BLaER1 treated with 17β-estradiol and CSF1 and Interleukin-3, amounts not matched to agents 10 nM and 100 nM (cell line): Measurements from ENCODE around the gene ANKRD11.

ENCODE experiments used
- H3K27ac ChIP-seq, 11 experiments: shearing (Covaris generic); formaldehyde crosslinking; 2 replicates each; pipeline ENCODE4 v1.8.1; 2022
- H3K27me3 ChIP-seq, 11 experiments: shearing (Covaris generic); formaldehyde crosslinking; 2 replicates each; pipeline ENCODE4 v1.8.1; 2022
- H3K36me3 ChIP-seq, 11 experiments: shearing (Covaris generic); formaldehyde crosslinking; 2 replicates each; pipeline ENCODE4 v1.8.1; 2022
- H3K4me1 ChIP-seq, 10 experiments: shearing (Covaris generic); formaldehyde crosslinking; 2 replicates each; pipeline ENCODE4 v1.8.1; 2022
- H3K4me2 ChIP-seq, 11 experiments: shearing (Covaris generic); formaldehyde crosslinking; 2 replicates each; pipeline ENCODE4 v1.8.1; 2022
- H3K4me3 ChIP-seq, 10 experiments: shearing (Covaris generic); formaldehyde crosslinking; 2 replicates each; pipeline ENCODE4 v1.8.1; 2022
- H3K9ac ChIP-seq, 11 experiments: shearing (Covaris generic); formaldehyde crosslinking; 2 replicates each; pipeline ENCODE4 v1.8.1; 2022
- H3K9me3 ChIP-seq, 11 experiments: shearing (Covaris generic); formaldehyde crosslinking; replicated peaks in 1 of 11; 2 replicates each; pipeline ENCODE4 v1.8.1; 2022
- H4K20me1 ChIP-seq, 11 experiments: shearing (Covaris generic); formaldehyde crosslinking; 2 replicates each; pipeline ENCODE4 v1.8.1; 2022
- Cebpa-rat ChIP-seq, 11 experiments: shearing (Covaris generic); IDR thresholded peaks; 2 replicates each; pipeline ENCODE4 v1.8.1; 2022

The ANKRD11 gene

DNA sequence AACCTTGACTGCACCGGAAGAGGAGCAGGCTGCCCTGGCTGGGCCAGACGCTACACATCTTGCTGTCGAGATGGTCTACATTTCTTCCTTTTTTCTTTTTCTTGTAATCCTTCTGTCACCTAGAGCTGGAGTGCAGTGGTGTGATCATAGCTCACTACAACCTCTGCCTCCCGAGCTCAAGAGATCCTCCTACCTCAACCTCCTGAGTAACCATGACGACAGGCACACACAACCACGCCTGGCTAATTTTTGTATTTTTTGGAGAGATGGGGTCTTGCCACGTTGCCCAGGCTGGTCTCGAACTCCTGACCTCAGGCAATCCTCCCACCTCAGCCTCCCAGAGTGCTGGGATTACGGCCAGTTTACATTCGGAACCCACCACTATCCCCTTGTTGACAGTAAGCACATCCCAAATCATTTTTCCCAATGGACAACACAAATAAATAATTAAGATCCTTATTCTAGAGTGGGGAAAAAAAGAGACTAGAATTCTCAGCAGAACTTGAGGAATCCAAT lies 79.0 kb downstream of the ANKRD11 start:
- peaks cover 2 to 38% (median 31%) of the 10 kb centered on the region in 11 experiments; a peak in 20 of 22 replicates for H3K36me3 ChIP-seq
- H4K20me1 ChIP-seq: peaks cover 100% of the 10 kb centered on the region in 11 experiments
- H3K4me1 ChIP-seq: peaks cover 96 to 100% (median 100%) of the 10 kb centered on the region in 10 experiments
- H3K9ac ChIP-seq: peak overlapping the region; percentile 23 to 58 (median 37); a peak in 16 of 22 replicates
- no peak overlapping the region; a peak in 3 of 20 replicates for H3K4me3 ChIP-seq
- peak overlapping the region; percentile 79 to 93 (median 89) for H3K4me2 ChIP-seq
- peak overlapping the region in 9 of 11 experiments; percentile 1 to 60 (median 42); a peak in 17 of 22 replicates for H3K27ac ChIP-seq
- no peaks in the 10 kb centered on the region for H3K9me3 ChIP-seq
- H3K27me3 ChIP-seq: no peaks in the 10 kb centered on the region
- TF ChIP-seq Cebpa-rat (IDR thresholded peaks at IDR 0.05): no peak

- peak overlapping the region in 9 of 11 experiments; percentile 1 to 60 (median 42); a peak in 17 of 22 replicates for H3K27ac ChIP-seq
- peaks cover 96 to 100% (median 100%) of the 10 kb centered on the region in 10 experiments for H3K4me1 ChIP-seq
- H3K9me3 ChIP-seq: no peaks in the 10 kb centered on the region
- no peak overlapping the region; a peak in 3 of 20 replicates for H3K4me3 ChIP-seq
- H3K9ac ChIP-seq: peak overlapping the region; percentile 23 to 58 (median 37); a peak in 15 of 22 replicates
- no peak for TF ChIP-seq Cebpa-rat (IDR thresholded peaks at IDR 0.05)
- H4K20me1 ChIP-seq: peaks cover 100% of the 10 kb centered on the region in 11 experiments
- no peaks in the 10 kb centered on the region for H3K27me3 ChIP-seq
- H3K4me2 ChIP-seq: peak overlapping the region; percentile 79 to 93 (median 89)
- H3K36me3 ChIP-seq: peaks cover 0 to 38% (median 31%) of the 10 kb centered on the region in 11 experiments; a peak in 19 of 22 replicates
Observed at GRCh38 chr16:89410794-89411309, 79.5 kb downstream of the ANKRD11 start.

DNA sequence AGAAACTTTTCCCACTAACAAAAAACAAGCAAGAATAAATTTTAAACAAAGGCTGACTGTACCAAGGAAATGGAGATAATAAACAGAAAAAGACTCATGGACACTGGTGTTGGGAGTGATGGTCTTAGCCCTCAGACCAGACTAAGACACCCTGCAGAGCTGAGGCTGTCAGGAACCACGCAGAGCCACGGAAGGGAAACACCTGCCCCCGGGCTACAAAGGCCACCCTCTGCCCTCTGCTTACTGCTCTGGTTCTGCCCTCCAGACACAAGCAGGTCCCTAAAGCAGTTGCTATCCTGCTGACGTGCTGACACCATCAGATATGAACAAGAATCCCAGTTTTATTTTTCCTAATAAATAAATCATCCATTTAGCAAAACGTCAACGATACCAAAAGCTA lies 80.0 kb downstream of the ANKRD11 start:
- no peak overlapping the region; a peak in 1 of 20 replicates for H3K4me3 ChIP-seq
- peaks cover 0 to 39% (median 31%) of the 10 kb centered on the region in 11 experiments; a peak in 19 of 22 replicates for H3K36me3 ChIP-seq
- peaks cover 98 to 100% (median 100%) of the 10 kb centered on the region in 10 experiments for H3K4me1 ChIP-seq
- peak overlapping the region in 9 of 11 experiments; percentile 1 to 60 (median 42); a peak in 11 of 22 replicates for H3K27ac ChIP-seq
- peak overlapping the region; percentile 79 to 93 (median 89) for H3K4me2 ChIP-seq
- H3K9me3 ChIP-seq: no peaks in the 10 kb centered on the region
- H3K9ac ChIP-seq: peak overlapping the region in 7 of 11 experiments; percentile 8 to 58 (median 48); a peak in 9 of 22 replicates
- TF ChIP-seq Cebpa-rat (IDR thresholded peaks at IDR 0.05): no peak
- peaks cover 100% of the 10 kb centered on the region in 11 experiments for H4K20me1 ChIP-seq
- no peaks in the 10 kb centered on the region for H3K27me3 ChIP-seq

- TF ChIP-seq Cebpa-rat (IDR thresholded peaks at IDR 0.05): no peak
- H3K9ac ChIP-seq: peak overlapping the region; percentile 2 to 60 (median 34); a peak in 16 of 22 replicates
- peaks cover 100% of the 10 kb centered on the region in 10 experiments for H3K4me1 ChIP-seq
- H3K27ac ChIP-seq: peak overlapping the region in 8 of 11 experiments; percentile 3 to 51 (median 21); a peak in 10 of 22 replicates
- no peaks in the 10 kb centered on the region for H3K9me3 ChIP-seq
- peaks cover 0 to 41% (median 28%) of the 10 kb centered on the region in 11 experiments; a peak in 18 of 22 replicates for H3K36me3 ChIP-seq
- H4K20me1 ChIP-seq: peaks cover 100% of the 10 kb centered on the region in 11 experiments
- H3K27me3 ChIP-seq: no peaks in the 10 kb centered on the region
- H3K4me3 ChIP-seq: no peak overlapping the region
- peak overlapping the region; percentile 79 to 93 (median 89) for H3K4me2 ChIP-seq
Observed at GRCh38 chr16:89409161-89409711, 81.1 kb downstream of the ANKRD11 start.

DNA sequence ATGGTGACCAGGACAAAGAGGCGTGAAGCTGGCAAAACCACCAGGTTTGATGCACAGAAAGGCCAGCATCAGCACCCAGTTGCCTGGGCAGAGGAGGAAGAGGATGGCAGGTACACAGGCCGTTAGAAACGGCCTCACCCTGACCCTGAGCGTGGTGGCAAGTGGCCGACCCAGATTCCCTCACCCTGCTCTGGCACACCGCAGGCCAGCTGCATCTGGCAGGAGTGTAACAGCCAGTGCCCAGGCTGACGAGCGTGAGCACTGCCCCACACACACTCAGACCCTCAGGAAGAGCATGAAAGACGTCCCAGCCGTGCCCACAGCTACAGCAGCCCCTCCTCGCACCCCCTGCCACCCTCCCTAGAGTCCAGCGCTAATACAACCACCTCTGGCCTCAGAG lies 82.0 kb downstream of the ANKRD11 start:
- Histone ChIP-seq H3K36me3 (peaks cover 0 to 41% (median 22%) of the 10 kb centered on the region in 11 experiments; a peak in 16 of 22 replicates), H3K4me1 (peaks cover 100% of the 10 kb centered on the region in 10 experiments), H3K9me3 (no peaks in the 10 kb centered on the region), H3K27me3 (no peaks in the 10 kb centered on the region), H3K9ac (peak overlapping the region in 10 of 11 experiments; percentile 23 to 68 (median 44); a peak in 16 of 22 replicates), H4K20me1 (peaks cover 100% of the 10 kb centered on the region in 11 experiments), H3K4me2 (peak overlapping the region; percentile 79 to 93 (median 89)), H3K4me3 (0 out of 20 replicates have a peak overlapping the region, but pooled peaks of 1 of the 10 experiments have one; percentile 17), H3K27ac (peak overlapping the region in 8 of 11 experiments; percentile 11 to 59 (median 28); a peak in 11 of 22 replicates)
- no peak for TF ChIP-seq Cebpa-rat (IDR thresholded peaks at IDR 0.05)

GRCh38 chr16:89407925-89408300 lies 82.4 kb downstream of the ANKRD11 start:
- TF ChIP-seq Cebpa-rat (IDR thresholded peaks at IDR 0.05): no peak
- Histone ChIP-seq H3K27me3 (no peaks in the 10 kb centered on the region), H3K36me3 (peaks cover 0 to 45% (median 23%) of the 10 kb centered on the region in 11 experiments; a peak in 16 of 22 replicates), H3K9me3 (no peaks in the 10 kb centered on the region), H3K9ac (peak overlapping the region; percentile 23 to 68 (median 46); a peak in 17 of 22 replicates), H4K20me1 (peaks cover 100% of the 10 kb centered on the region in 11 experiments), H3K4me3 (peak overlapping the region in 2 of 10 experiments; percentile 17 to 38; a peak in 1 of 20 replicates), H3K27ac (peak overlapping the region in 8 of 11 experiments; percentile 11 to 59 (median 28); a peak in 10 of 22 replicates), H3K4me1 (peaks cover 100% of the 10 kb centered on the region in 10 experiments), H3K4me2 (peak overlapping the region; percentile 79 to 93 (median 89))

DNA sequence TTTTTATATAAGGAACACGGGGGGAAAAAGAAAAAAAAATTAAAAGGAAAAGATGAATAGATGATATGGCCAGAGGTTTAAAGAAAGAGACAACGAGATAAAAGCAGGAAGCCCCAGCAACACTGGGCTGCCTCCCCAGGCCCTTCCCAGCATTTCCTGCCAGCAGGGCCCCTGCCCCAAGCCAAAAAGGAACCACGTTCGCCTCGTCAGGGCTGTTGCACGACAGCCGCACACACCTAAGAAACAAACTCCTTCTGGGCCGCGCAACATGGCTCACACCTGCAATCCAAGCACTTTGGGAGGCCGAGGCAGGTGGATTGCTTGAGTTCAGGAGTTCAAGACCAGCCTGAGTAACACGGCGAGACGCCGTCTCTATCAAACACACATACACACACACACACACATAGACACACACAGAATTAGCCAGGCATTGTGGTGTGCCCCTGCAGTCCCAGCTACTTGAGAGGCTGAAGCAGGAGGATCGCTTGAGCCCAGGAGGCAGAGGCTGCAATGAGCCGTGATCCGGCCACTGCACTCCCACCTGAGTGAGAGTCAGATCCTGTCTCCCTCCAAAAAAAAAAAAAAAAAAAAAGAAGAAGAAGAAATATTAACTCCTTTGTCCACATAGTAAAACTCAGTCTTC lies 83.0 kb downstream of the ANKRD11 start:
- Histone ChIP-seq H3K4me1 (peaks cover 97 to 99% (median 97%) of the 10 kb centered on the region in 10 experiments), H3K27ac (peak overlapping the region in 7 of 11 experiments; percentile 22 to 59 (median 45); a peak in 12 of 22 replicates), H4K20me1 (peaks cover 100% of the 10 kb centered on the region in 11 experiments), H3K36me3 (peaks cover 0 to 41% (median 23%) of the 10 kb centered on the region in 11 experiments; a peak in 16 of 22 replicates), H3K4me2 (peak overlapping the region; percentile 79 to 93 (median 89)), H3K4me3 (peak overlapping the region in 3 of 10 experiments; percentile 22 to 39 (median 38); a peak in 3 of 20 replicates), H3K27me3 (no peaks in the 10 kb centered on the region), H3K9ac (peak overlapping the region; percentile 10 to 68 (median 47); a peak in 20 of 22 replicates), H3K9me3 (no peaks in the 10 kb centered on the region)
- no peak for TF ChIP-seq Cebpa-rat (IDR thresholded peaks at IDR 0.05)

- Histone ChIP-seq H3K27me3 (no peaks in the 10 kb centered on the region), H3K4me3 (no peak overlapping the region), H3K9ac (peak overlapping the region in 10 of 11 experiments; percentile 4 to 61 (median 43); a peak in 14 of 22 replicates), H3K9me3 (no peaks in the 10 kb centered on the region), H3K27ac (peak overlapping the region in 7 of 11 experiments; percentile 2 to 59 (median 45); a peak in 9 of 22 replicates), H3K4me2 (peak overlapping the region; percentile 79 to 93 (median 89)), H4K20me1 (peaks cover 100% of the 10 kb centered on the region in 11 experiments), H3K4me1 (peaks cover 87 to 98% (median 87%) of the 10 kb centered on the region in 10 experiments), H3K36me3 (peaks cover 0 to 39% (median 23%) of the 10 kb centered on the region in 11 experiments; a peak in 16 of 22 replicates)
- TF ChIP-seq Cebpa-rat (IDR thresholded peaks at IDR 0.05): no peak
Observed at GRCh38 chr16:89406277-89406888, 84.0 kb downstream of the ANKRD11 start.
